Loucy (cell line): ENCODE measurements around the gene MMP24OS.

Experiments
- EZH2phosphoT487 ChIP-seq: fragments of 200-600 bp; IDR thresholded peaks from 2 replicates; pipeline ENCODE4 v1.6.1; 2018; ENCODE audit warnings: antibody characterized with exemption, mild to moderate bottlenecking, moderate library complexity, borderline replicate concordance
- TF ChIP-seq, protein P1 (sequence below): fragments of 200-600 bp; sonication (generic); conservative IDR thresholded peaks from 2 replicates; pipeline ENCODE4 v1.5.1; 2014; ENCODE audit warnings: mild to moderate bottlenecking, antibody characterized with exemption, low read length

DNA sequence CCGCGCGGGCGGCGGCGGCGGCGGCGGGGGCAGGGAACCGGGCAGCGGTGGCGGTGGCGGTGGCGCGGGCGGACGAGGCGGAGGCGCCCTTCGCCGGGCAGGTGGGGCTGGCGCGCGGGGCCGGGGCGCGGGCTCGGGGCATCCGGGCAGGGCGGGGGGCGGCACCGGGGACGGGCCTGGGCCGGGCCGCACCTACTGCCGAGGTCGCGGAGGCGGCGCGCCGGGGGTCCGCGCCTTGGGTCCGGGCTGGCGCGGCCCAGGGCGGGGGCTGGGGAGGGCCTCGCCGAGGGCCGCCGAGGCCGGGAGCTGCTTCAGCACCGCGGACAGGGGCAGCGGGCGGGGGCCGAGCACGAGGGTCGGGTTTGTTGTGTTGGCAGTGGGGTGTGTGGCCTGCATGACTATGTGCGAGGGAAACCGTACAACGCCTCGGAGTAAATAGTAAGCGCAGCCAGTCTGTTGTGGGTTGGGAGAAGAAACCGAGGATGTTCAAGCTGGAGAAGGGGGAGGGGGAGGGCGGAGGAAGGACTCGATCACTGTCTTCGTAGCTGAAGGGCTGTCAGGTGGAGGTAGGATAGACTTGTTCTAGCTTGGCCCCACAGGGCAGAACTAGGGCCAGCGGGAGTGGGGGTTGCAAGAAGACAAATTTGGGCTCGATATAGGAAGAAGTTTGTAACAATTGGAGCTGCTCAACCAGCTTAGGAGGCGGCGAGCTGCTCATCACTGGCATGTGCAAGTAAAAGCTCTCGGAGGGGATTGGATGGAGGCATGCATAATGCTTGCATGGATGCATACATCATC lies 50.8 kb downstream of the MMP24OS start:
- TF ChIP-seq, protein P1, sequence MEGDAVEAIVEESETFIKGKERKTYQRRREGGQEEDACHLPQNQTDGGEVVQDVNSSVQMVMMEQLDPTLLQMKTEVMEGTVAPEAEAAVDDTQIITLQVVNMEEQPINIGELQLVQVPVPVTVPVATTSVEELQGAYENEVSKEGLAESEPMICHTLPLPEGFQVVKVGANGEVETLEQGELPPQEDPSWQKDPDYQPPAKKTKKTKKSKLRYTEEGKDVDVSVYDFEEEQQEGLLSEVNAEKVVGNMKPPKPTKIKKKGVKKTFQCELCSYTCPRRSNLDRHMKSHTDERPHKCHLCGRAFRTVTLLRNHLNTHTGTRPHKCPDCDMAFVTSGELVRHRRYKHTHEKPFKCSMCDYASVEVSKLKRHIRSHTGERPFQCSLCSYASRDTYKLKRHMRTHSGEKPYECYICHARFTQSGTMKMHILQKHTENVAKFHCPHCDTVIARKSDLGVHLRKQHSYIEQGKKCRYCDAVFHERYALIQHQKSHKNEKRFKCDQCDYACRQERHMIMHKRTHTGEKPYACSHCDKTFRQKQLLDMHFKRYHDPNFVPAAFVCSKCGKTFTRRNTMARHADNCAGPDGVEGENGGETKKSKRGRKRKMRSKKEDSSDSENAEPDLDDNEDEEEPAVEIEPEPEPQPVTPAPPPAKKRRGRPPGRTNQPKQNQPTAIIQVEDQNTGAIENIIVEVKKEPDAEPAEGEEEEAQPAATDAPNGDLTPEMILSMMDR, result no peak
- no peak for TF ChIP-seq EZH2phosphoT487
